PC-9 (cell line): ENCODE data around the gene DLGAP4. TPM values are rescaled to one million over a fixed set of nuclear protein-coding genes. Genes with fewer than 3 reads are reported as not detected.

ENCODE experiments used
- BruUV-seq: library from RNA; stranded (reverse); fragments of 400-500 nt; replicated peaks from 2 replicates; lab custom pipeline; 2021; lab: Mats Ljungman, UMichigan
- CTCF ChIA-PET: fragments of 300-600 bp; sonication (Branson Sonifier 250); formaldehyde crosslinking; loops from one replicate; lab custom pipeline; 2022; ENCODE audit warnings: antibody characterized with exemption; lab: Charles Lee
- POLR2A ChIA-PET: fragments of 300-600 bp; sonication (Branson Sonifier 250); formaldehyde crosslinking; loops from one replicate; lab custom pipeline; 2022; ENCODE audit warnings: antibody characterized with exemption; ENCODE audit not compliant: unreplicated experiment; lab: Charles Lee
- DNase-seq, 2 experiments: peaks; one replicate each; pipeline versions ENCODE4 v3.0.0 to v3.0.0-alpha.2; 2015 to 2022; ENCODE audit warnings: mixed read lengths in 1 of 2
- H2AFZ ChIP-seq: fragments of 200-600 bp; sonication (generic); 2 replicates; pipeline ENCODE4 v1.8.1; 2017; ENCODE audit warnings: antibody characterized with exemption
- H3F3A ChIP-seq: fragments of 200-600 bp; sonication (generic); 2 replicates; pipeline ENCODE4 v1.8.1; 2017; ENCODE audit warnings: antibody characterized with exemption, mild to moderate bottlenecking, low read depth; ENCODE audit not compliant: insufficient read depth
- H3K27ac ChIP-seq: fragments of 200-600 bp; sonication (generic); 2 replicates; pipeline ENCODE4 v1.6.1; 2016; ENCODE audit warnings: mixed run types
- H3K27me3 ChIP-seq: fragments of 200-600 bp; sonication (generic); 2 replicates; pipeline ENCODE4 v1.6.1; 2016; ENCODE audit warnings: low read depth, mixed run types; ENCODE audit not compliant: insufficient read depth
- H3K36me3 ChIP-seq: fragments of 200-600 bp; sonication (generic); 2 replicates; pipeline ENCODE4 v1.6.1; 2016; ENCODE audit warnings: low read depth, mixed run types
- H3K4me1 ChIP-seq: fragments of 200-600 bp; sonication (generic); replicated peaks from 2 replicates; pipeline ENCODE4 v1.6.1; 2016; ENCODE audit warnings: mixed run types; ENCODE audit not compliant: insufficient read depth
- H3K4me2 ChIP-seq: fragments of 200-600 bp; sonication (generic); 2 replicates; pipeline ENCODE4 v1.6.1; 2017; ENCODE audit warnings: mixed run types
- H3K4me3 ChIP-seq: fragments of 200-600 bp; sonication (generic); 2 replicates; pipeline ENCODE4 v1.6.1; 2016; ENCODE audit warnings: mixed run types
- H3K79me2 ChIP-seq: fragments of 200-600 bp; sonication (generic); 2 replicates; pipeline ENCODE4 v1.6.1; 2017; ENCODE audit warnings: low read depth, mixed run types
- H3K9me2 ChIP-seq: fragments of 200-600 bp; sonication (generic); 2 replicates; pipeline ENCODE4 v1.8.1; 2017; ENCODE audit warnings: mild to moderate bottlenecking; ENCODE audit not compliant: insufficient read depth
- H3K9me3 ChIP-seq: fragments of 200-600 bp; sonication (generic); 2 replicates; pipeline ENCODE4 v1.8.1; 2016; ENCODE audit warnings: low read depth; ENCODE audit not compliant: insufficient read depth
- H4K20me1 ChIP-seq: fragments of 200-600 bp; sonication (generic); 2 replicates; pipeline ENCODE4 v1.8.1; 2017; ENCODE audit not compliant: insufficient read depth
- EZH2 ChIP-seq: fragments of 200-600 bp; sonication (generic); IDR thresholded peaks from 2 replicates; pipeline ENCODE4 v1.8.0; 2017; ENCODE audit warnings: antibody characterized with exemption, low read depth
- intact Hi-C: fragments of 100-400 bp; cut with micrococcal nuclease; formaldehyde crosslinking; loops from one replicate; pipeline ENCODE4 v1.10.0; 2022; ENCODE audit not compliant: unreplicated experiment
- total RNA-seq: library from RNA; stranded (reverse); gene quantifications from 2 replicates; pipeline ENCODE4 v1.2.3, GENCODE V29; 2021
- TF ChIP-seq, protein P1 (sequence below): fragments of 200-600 bp; sonication (generic); conservative IDR thresholded peaks from 2 replicates; pipeline ENCODE4 v1.6.1; 2017; ENCODE audit warnings: mixed run types, antibody characterized with exemption, mild to moderate bottlenecking, moderate library complexity

The DLGAP4 gene
- total RNA-seq, 1 experiment from 2014 or later = 62.6 TPM

DNA sequence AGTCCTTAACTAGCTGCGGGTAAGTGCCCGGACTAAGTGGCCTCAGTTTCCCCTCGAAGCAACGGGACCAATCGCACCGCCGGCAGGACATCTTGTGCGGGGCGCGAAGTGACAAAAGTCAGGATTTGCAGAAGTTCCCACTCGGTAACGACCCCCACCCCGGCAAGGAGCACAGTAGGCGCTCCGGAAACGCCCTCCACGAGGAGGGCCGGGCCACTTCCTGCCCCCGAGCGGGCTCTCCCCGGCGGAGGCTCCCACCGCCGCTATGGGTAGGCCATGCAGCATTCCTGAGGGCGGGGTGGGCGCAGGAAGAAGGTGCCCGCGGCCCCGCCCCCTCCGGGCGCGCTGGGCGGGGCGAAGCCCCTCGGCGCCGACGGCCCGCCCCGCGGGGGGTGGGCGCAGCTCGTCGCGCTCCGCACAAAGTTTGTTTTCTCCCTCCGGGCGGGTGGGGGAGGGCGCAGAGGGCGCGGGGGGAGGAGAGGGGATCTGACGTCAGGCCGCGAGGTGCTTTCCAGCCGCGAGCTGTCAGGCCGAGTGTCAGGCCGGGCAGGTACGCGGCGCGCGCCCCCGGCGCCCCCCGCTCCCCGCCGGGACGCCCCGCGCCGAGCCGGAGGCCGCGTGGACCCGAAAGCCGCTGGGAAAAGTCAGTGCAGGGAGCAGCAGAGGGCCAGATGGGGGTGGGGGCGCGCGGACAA is 267.1 kb downstream of the DLGAP4 start, which contains the start of gene TGIF2:
TSS of gene TGIF2 (plus strand) at position 495 of the 695 bp plus-strand sequence. CDS start 5,178 bp downstream, outside the sequence.
- Histone ChIP-seq H2AFZ (peak within 1 kb of the TSS; percentile 96), H3K9me2 (no peaks in the 10 kb centered on the region), H3K4me2 (peak within 1 kb of the TSS; percentile 95), H3F3A (peaks cover 49% of the 10 kb centered on the region), H3K4me1 (peaks cover 18% of the 10 kb centered on the region), H3K4me3 (peak within 1 kb of the TSS; percentile 75), H3K9me3 (no peaks in the 10 kb centered on the region), H3K27me3 (no peaks in the 10 kb centered on the region), H3K27ac (no peak within 1 kb of the TSS), H3K79me2 (peaks cover 13% of the 10 kb centered on the region), H3K36me3 (no peaks in the 10 kb centered on the region), H4K20me1 (no peaks in the 10 kb centered on the region)
- no TSS peak for BruUV-seq
- ChIA-PET CTCF (interaction anchor here (0.6 to 1.5 kb wide), 3 partner anchors 12 to 173 kb away, joined by 4 to 5 read pairs (median 4); partner anchors contain the start of gene NDRG3), POLR2A (interaction anchor here (0.5 to 0.8 kb wide), 4 partner anchors 113 to 1897 kb away, joined by 3 to 18 read pairs (median 4); partner anchors contain the start of genes NDRG3 and PIGU)
- TF ChIP-seq, protein P1, sequence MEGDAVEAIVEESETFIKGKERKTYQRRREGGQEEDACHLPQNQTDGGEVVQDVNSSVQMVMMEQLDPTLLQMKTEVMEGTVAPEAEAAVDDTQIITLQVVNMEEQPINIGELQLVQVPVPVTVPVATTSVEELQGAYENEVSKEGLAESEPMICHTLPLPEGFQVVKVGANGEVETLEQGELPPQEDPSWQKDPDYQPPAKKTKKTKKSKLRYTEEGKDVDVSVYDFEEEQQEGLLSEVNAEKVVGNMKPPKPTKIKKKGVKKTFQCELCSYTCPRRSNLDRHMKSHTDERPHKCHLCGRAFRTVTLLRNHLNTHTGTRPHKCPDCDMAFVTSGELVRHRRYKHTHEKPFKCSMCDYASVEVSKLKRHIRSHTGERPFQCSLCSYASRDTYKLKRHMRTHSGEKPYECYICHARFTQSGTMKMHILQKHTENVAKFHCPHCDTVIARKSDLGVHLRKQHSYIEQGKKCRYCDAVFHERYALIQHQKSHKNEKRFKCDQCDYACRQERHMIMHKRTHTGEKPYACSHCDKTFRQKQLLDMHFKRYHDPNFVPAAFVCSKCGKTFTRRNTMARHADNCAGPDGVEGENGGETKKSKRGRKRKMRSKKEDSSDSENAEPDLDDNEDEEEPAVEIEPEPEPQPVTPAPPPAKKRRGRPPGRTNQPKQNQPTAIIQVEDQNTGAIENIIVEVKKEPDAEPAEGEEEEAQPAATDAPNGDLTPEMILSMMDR = no peak
- TF ChIP-seq EZH2 = no peak
- peak; percentile 52 to 91 for DNase-seq
- intact Hi-C loops = loop anchor here (10.0 kb wide), 1 partner anchor 1118 kb away; the partner anchor contains the start of gene CEP250

DNA sequence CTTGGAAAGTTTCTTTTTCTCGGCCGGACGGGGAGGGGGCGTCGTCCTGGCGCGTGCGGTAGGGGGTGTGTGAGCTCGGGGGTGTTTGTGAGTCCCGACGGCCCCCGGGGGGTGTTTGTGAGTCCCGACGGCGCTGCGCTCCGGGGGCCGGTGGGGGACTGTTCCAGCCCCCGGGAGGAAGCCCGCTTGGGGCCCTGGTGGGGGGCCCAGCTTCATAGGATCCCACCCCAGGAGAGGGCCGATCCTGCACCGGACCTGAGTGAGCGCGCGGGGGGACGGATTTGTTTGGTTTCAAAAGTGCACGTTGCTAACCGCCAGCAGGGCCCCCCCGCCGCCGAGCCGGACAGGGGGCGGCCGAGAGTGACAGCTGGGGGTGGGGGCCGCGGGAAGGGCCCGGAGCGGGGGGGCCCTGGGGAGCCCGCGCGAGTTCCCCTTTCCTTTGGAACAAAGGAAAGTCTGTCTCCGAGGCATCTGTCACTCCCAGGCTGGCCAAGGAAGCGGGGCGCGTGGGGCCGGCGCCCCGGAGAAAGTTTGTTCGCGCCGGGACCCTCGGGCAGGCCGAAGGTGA is 267.7 kb downstream of the DLGAP4 start:
- Histone ChIP-seq H3K36me3 (no peaks in the 10 kb centered on the region), H3K9me3 (no peaks in the 10 kb centered on the region), H3K4me3 (peak overlapping the region; percentile 75), H3K79me2 (peaks cover 13% of the 10 kb centered on the region), H3K4me1 (peaks cover 18% of the 10 kb centered on the region), H3K27me3 (no peaks in the 10 kb centered on the region), H3K4me2 (peak overlapping the region; percentile 95), H2AFZ (peak overlapping the region; percentile 79), H3F3A (peaks cover 49% of the 10 kb centered on the region), H3K27ac (no peak overlapping the region), H3K9me2 (no peaks in the 10 kb centered on the region), H4K20me1 (peaks cover 4% of the 10 kb centered on the region; the same call in 1 of the 2 replicates)
- ChIA-PET POLR2A (interaction anchor here (0.6 to 0.8 kb wide), 2 partner anchors 172 to 262 kb away, joined by 3 to 4 read pairs; partner anchors contain the start of gene NDRG3), CTCF (interaction anchor here (0.6 kb wide), 1 partner anchor 172 kb away, joined by 4 read pairs; the partner anchor contains the start of gene NDRG3)
- no TSS peak for BruUV-seq
- DNase-seq = peak in 1 of 2 experiments; percentile 12
- TF ChIP-seq, protein P1 = no peak
- TF ChIP-seq EZH2 = no peak
- intact Hi-C loops = loop anchor here (2.0 to 10.0 kb wide), 2 partner anchors 31 to 1119 kb away; partner anchors contain the start of genes CEP250 and RAB5IF
